SU-DHL-6 (cell line): Measurements from ENCODE around the gene B3GALT5.

ENCODE experiments used
- EZH2phosphoT487 ChIP-seq: fragments of 200-600 bp; sonication (generic), shearing (Covaris generic); conservative IDR thresholded peaks from 2 replicates; pipeline ENCODE4 v1.6.1; 2018; ENCODE audit warnings: mild to moderate bottlenecking, antibody characterized with exemption, low read length, moderate library complexity, mixed read lengths
- TF ChIP-seq, protein P1 (sequence below): fragments of 200-600 bp; sonication (generic); IDR thresholded peaks from one replicate; pipeline ENCODE4 v1.5.1; 2017; ENCODE audit warnings: antibody characterized with exemption, mild to moderate bottlenecking, low read length, moderate library complexity; ENCODE audit not compliant: insufficient read depth, poor library complexity, severe bottlenecking

DNA sequence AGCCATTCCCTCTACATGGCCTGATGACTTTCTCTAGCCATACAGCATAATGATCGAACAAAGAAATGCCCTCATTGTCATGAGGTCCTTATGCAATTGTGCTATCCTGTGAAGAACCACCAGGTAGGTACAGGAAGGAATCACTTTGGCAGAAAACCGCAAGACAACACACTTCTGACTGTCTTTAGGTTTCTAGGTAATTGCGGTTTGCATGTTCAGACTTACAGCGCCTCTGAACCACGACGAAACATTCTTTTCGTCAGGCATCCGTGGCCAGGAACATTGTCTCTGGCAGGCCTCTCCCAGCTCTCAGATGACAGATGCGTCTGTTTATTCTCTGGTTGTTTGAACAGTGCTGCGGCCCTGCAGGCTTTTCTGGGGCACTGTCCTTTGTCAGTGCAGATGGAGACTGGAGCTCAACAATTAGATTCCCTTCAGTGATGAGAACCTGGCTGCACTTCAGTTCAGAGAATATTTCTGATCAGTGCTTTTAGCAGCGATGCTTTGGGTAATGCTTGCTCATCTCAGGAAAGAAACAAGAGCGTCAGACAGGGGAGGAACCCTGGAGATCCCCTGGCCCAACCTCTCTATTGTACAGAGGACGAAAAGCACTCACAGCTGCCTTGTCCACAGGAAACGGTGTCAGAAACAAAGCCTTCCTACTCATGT is 63.4 kb downstream of the B3GALT5 start:
- TF ChIP-seq, protein P1, sequence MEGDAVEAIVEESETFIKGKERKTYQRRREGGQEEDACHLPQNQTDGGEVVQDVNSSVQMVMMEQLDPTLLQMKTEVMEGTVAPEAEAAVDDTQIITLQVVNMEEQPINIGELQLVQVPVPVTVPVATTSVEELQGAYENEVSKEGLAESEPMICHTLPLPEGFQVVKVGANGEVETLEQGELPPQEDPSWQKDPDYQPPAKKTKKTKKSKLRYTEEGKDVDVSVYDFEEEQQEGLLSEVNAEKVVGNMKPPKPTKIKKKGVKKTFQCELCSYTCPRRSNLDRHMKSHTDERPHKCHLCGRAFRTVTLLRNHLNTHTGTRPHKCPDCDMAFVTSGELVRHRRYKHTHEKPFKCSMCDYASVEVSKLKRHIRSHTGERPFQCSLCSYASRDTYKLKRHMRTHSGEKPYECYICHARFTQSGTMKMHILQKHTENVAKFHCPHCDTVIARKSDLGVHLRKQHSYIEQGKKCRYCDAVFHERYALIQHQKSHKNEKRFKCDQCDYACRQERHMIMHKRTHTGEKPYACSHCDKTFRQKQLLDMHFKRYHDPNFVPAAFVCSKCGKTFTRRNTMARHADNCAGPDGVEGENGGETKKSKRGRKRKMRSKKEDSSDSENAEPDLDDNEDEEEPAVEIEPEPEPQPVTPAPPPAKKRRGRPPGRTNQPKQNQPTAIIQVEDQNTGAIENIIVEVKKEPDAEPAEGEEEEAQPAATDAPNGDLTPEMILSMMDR = no peak
- no peak for TF ChIP-seq EZH2phosphoT487
